Lower leg skin (tissue), 4 donors: Measurements from ENCODE around the gene GRM8. TPM values are rescaled to one million over a fixed set of nuclear protein-coding genes. Genes with fewer than 3 reads are reported as not detected.

ENCODE experiments used
- DNase-seq, 2 donors: peaks; one replicate each; pipeline ENCODE4 v3.0.0-alpha.2; 2019; ENCODE audit warnings: low spot score in 2 of 2
- H3K4me3 ChIP-seq: fragments of 200-600 bp; sonication (generic); 2 replicates; pipeline ENCODE4 v1.5.1; 2017; ENCODE audit warnings: mild to moderate bottlenecking, low read depth; ENCODE audit not compliant: poor library complexity, severe bottlenecking
- CTCF ChIP-seq, 3 donors: fragments of 450-650 bp; IDR thresholded peaks; one replicate each; pipeline ENCODE4 v1.5.1; 2016; ENCODE audit warnings: antibody characterized with exemption in 3 of 3, mild to moderate bottlenecking in 3 of 3, moderate library complexity in 2 of 3
- POLR2A ChIP-seq, 2 donors: fragments of 450-650 bp; IDR thresholded peaks; one replicate each; pipeline ENCODE4 v1.6.1; 2016 to 2017; ENCODE audit warnings: antibody characterized with exemption in 2 of 2, mild to moderate bottlenecking in 1 of 2, moderate library complexity in 1 of 2
- WGBS, 2 donors: methylation state at CpG; one replicate each; pipeline ENCODE4 v1.1.5; 2018; 5-methylcytosine and 5-hydroxymethylcytosine counted together
- intact Hi-C: fragments of 100-400 bp; cut with DNase I; formaldehyde crosslinking; loops from one replicate; pipeline ENCODE4 v1.15.0; 2023; ENCODE audit warnings: low total_unique reads
- total RNA-seq, 4 donors: library from RNA; depleted of rRNA; stranded (reverse); fragments of >200 nt; gene quantifications; one replicate each; pipeline ENCODE4 v1.1.0, GENCODE V29; 2016

GRM8 gene
- total RNA-seq, 4 donors from 2014 or later = 0.45 TPM; not detected in 3

DNA sequence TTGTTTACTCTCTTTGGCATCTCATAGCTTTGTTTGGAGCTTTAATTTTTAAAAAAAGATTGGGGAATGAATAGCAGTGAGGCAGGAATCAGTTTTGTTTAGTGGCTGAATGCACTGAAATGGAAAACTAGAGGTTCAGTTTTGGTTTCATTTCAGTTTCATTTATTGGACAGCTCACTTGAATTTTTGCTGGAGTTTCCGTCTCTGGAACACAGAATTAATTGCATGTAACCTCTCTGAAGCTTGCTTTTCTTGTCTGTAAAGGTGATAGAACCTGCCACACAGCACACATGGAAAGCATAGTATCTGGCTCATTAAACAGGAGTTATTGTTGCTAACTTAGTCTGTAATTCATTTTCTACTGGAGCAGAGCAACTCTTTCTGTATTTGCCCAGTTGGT is 7.1 kb downstream of the GRM8 start:
- 17 to 38% methylated on average over 1 of the region's 1 CpG for WGBS, 2 donors
- TF ChIP-seq CTCF (IDR thresholded peaks at IDR 0.05) = no peak
- TF ChIP-seq POLR2A (IDR thresholded peaks at IDR 0.05) = no peak
- DNase-seq = no peak
- intact Hi-C loops = no loop called here
- H3K4me3 ChIP-seq = no peak overlapping the region

- DNase-seq = no peak
- intact Hi-C loops = no loop called here
- H3K4me3 ChIP-seq = no peak overlapping the region
- WGBS, 2 donors = 52 to 62% methylated on average over 3 of the region's 3 CpGs
- TF ChIP-seq POLR2A (IDR thresholded peaks at IDR 0.05) = no peak
- TF ChIP-seq CTCF (IDR thresholded peaks at IDR 0.05) = no peak
Observed at GRCh38 chr7:127245002-127245401, 7.7 kb downstream of the GRM8 start.

DNA sequence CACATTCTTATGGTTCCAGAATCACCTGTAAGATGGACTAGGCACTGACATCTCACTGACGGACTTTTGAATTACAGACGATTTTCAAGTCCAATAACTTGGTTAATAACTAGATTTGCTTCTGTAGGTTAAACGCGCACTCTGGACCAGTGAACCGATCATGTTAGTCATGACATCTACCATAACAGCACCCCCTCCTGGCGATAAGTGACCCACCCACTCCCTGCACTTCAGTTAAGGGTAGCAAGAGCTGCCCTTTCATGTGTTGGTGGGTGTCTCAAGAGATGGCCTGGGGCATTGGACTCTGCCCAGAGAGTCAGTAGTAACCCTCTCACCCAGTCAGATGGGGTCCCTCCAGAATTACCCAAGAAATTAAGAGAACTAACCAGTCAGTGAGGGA is 12.9 kb downstream of the GRM8 start:
- H3K4me3 ChIP-seq = no peak overlapping the region
- WGBS, 2 donors = 76% methylated on average over 6 of the region's 6 CpGs
- DNase-seq = no peak
- intact Hi-C loops = no loop called here
- no peak for TF ChIP-seq POLR2A (IDR thresholded peaks at IDR 0.05)
- no peak for TF ChIP-seq CTCF (IDR thresholded peaks at IDR 0.05)

GRCh38 chr7:127233630-127234029 is 19.1 kb downstream of the GRM8 start:
- no peak overlapping the region for H3K4me3 ChIP-seq
- WGBS, 2 donors = 78 to 85% methylated on average over 2 of the region's 2 CpGs
- no peak for DNase-seq
- intact Hi-C loops = no loop called here
- TF ChIP-seq CTCF (IDR thresholded peaks at IDR 0.05) (no peak), POLR2A (IDR thresholded peaks at IDR 0.05) (no peak)

- intact Hi-C loops = no loop called here
- H3K4me3 ChIP-seq = no peak overlapping the region
- no peak for DNase-seq
- TF ChIP-seq CTCF (IDR thresholded peaks at IDR 0.05) = no peak
- no peak for TF ChIP-seq POLR2A (IDR thresholded peaks at IDR 0.05)
Observed at GRCh38 chr7:127231415-127231814, 21.3 kb downstream of the GRM8 start.

GRCh38 chr7:127230192-127230925 is 22.4 kb downstream of the GRM8 start:
- no peak for DNase-seq
- intact Hi-C loops = no loop called here
- WGBS, 2 donors = 86 to 90% methylated on average over 3 of the region's 3 CpGs
- no peak overlapping the region for H3K4me3 ChIP-seq
- no peak for TF ChIP-seq CTCF (IDR thresholded peaks at IDR 0.05)
